GM12801 (cell line): ENCODE measurements around the gene CEBPB.

Experiments
- TF ChIP-seq, protein P1 (sequence below): IDR thresholded peaks from one replicate; pipeline ENCODE4 v1.5.1; 2011; ENCODE audit warnings: control low read depth; ENCODE audit not compliant: insufficient read length; ENCODE audit errors: extremely low read depth

Gene CEBPB

DNA sequence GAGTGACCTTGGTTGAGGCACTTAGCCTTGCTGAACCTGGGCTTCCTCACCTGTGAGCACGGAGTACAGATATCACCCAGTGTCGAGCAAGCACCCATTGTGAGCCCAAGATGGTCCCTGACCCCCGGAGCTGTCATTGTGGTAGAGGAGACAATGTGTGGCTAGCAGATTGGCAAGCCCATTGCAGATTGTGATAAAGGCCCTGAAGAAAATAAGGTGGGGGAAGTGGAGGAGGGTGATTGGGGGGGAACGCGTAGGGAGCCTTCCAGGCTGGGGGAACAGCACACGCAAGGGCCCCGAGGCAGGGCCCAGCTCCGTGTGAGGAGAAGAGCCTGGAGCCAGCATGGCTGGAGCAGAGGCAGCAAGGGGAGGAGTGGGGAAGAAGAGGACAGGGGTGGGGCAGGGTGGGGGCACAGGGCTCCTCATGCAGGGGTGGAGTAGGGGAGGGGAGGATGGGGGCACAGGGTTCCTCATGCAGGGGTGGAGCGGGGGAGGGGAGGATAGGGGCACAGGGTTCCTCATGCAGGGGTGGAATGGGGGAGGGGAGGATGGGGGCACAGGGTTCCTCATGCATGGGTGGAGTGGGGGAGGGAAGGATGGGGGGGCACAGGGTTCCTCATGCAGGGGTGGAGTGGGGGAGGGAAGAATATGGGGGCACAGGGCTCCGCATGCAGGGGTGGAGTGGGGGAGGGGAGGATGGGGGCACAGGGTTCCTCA lies 7.0 kb downstream of the CEBPB start:
- TF ChIP-seq, protein P1, sequence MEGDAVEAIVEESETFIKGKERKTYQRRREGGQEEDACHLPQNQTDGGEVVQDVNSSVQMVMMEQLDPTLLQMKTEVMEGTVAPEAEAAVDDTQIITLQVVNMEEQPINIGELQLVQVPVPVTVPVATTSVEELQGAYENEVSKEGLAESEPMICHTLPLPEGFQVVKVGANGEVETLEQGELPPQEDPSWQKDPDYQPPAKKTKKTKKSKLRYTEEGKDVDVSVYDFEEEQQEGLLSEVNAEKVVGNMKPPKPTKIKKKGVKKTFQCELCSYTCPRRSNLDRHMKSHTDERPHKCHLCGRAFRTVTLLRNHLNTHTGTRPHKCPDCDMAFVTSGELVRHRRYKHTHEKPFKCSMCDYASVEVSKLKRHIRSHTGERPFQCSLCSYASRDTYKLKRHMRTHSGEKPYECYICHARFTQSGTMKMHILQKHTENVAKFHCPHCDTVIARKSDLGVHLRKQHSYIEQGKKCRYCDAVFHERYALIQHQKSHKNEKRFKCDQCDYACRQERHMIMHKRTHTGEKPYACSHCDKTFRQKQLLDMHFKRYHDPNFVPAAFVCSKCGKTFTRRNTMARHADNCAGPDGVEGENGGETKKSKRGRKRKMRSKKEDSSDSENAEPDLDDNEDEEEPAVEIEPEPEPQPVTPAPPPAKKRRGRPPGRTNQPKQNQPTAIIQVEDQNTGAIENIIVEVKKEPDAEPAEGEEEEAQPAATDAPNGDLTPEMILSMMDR, result no peak

DNA sequence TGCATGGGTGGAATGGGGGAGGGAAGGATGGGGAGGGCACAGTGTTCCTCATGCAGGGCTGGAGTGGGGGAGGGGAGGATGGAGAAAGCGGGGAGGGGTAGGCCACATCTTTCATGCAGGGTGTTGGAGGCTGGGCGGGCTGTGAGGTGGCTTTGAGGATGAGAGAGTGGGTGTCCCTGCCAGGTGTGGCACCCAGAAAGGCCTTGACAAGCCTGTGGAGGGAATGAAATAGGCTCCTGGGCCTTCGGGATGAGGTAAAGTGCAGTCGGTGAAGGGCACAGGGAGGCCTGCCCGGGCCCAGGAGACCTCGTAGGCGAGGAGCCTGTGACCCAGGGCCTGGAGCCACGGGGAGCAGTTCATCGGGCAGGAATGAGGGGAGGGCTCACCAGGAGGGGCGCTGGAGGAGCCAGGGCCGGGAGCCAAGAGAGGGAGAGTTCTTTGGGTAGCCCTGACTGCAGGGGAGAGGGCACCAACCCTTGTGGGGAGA lies 7.6 kb downstream of the CEBPB start:
- TF ChIP-seq, protein P1, result no peak

DNA sequence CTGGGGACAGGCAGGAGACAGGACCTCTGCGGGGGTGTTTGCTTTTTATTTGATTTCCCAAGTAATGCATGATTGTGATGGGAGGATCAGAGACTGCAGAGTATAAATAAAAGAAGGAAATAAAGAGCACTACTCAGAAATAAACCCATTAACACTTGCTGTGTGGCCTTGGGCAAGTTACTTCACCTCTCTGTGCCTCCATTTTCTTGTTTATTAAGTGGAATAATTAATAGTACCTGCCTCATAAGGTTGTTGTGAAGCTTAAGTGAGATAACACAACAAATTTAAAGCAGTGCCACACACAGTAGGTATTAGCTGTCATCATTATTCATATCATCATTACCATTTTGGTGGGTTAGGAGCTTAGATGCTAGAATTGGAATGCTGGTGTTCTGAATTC lies 8.1 kb downstream of the CEBPB start:
- TF ChIP-seq, protein P1, result no peak

DNA sequence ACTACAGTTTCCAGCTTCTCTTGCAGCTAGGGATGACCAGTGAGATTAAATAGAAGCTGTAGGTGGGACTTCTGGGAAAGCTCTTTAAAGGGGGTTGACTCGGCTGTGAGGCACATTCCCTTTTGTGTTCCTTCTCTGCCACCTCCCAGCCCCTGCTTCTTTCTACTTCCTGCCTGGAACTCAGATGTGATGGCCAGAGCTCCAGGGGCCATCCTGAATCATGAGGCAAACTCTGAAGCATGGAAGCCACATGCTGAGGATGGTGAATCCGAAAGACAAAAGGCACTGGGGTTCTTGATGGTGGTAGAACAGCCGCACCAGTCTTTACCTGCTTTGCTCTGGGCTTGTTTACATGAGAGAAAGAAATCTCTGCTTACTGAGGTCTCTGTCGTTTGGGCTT lies 9.1 kb downstream of the CEBPB start:
- TF ChIP-seq, protein P1, result no peak

DNA sequence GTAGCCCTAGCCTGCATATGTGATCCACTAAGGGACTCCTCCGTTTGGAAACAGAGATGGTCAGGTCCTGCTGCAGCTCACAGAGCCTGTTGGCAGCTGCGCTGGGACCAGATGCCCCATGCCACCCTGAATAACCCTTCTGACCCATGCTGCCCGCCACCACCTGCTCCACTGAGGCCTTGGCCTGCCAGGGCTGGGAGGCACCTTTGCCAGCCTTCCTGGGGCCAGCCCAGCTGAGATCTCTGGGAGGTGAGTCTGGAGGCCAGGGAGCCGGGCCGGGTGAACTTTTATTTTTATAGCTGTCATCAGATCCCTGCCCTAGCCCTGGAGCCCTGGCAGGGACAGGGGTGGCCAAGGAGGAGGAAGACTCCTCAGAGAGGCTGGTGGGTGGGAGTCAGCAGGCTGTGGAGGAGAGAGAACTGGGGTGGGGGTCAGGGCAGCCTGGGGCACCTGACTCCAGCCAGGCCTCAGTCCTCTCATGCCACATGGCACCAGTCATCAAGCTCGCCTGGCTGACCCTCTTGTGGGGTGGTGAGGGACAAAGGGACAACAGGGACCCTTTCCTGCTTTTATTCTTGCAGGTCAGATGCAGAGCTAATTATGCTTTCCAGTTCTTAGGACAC lies 10.0 kb downstream of the CEBPB start:
- TF ChIP-seq, protein P1, result no peak

DNA sequence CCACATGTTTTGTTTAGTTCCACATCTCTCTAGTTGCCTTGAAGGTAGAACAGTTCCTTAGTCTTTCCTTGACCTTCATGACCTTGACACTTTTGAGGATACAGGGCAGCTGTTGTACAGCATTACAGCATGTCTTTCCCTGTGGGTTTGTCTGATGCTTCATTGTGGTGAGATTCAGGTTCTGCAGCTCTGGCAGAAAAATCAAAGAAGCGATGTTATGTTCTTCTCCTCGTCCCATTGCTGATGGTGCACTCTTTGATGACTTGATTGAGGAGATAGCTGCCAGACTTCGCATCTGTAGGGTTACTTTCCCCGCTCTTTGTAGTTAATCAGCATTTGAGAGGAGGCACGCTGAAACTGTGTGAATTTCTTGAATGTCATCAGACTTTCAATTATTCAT lies 12.0 kb downstream of the CEBPB start:
- TF ChIP-seq, protein P1, result no peak

DNA sequence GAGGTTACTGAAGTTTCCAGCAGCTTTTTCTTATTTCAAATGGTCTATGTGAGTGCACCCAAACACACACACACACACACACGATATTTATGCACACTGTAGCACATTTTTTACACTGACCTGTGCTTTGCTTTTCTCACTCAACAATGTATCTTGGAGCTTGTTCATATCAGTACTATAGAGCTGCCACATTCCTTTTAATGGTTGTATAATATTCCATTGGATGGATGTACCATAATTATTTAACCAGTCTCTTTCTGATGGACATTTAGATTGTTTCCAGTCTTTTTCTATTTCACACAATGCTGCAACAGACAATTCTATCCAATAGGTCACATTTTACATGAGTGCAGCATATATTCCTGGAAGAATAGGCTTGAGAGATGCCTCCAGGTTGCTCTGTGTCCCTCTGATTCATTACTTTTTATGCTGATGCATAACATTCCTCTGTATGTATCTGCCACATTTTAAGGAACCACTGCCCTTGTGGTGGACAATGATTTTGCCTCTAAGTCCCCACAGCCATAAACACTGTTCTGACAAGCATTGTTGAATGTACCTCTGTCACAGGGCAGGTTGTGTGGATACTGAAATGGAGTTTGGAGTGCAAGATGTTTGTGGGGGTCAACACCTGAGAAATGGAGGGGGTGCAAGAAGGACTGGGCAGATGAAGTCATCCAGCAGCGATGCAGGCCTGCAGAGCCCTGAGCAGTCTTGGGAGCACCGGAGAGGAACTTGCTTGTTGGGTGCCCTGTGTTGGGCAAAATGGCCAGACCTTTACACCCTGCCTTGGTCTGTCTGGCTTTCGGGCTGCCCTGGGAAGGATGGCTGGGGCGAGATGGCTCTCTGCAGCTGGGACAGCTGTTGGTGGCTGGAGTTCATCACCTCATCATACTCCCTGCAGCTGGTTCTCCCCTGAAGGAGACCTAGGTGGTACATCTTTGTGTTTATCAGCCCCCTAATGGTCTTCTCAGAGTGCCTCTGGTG lies 13.6 kb downstream of the CEBPB start:
- TF ChIP-seq, protein P1, result no peak
